Fibroblast of skin of right quadriceps (primary cell): ENCODE data around the gene PCSK5.
"Not testable (repeated sequence)": the region's sequence is repeated elsewhere in the genome, so short reads cannot be mapped to it uniquely, and the experiment has no call there.

Experiments
- DNase-seq: peaks from one replicate; pipeline ENCODE4 v3.0.0-alpha.2; 2013

The PCSK5 gene

GRCh38 chr9:75927356-75927755 lies 36.9 kb downstream of the PCSK5 start:
- no peak for DNase-seq

GRCh38 chr9:75930190-75930589 lies 39.7 kb downstream of the PCSK5 start:
- DNase-seq: no peak

- no peak for DNase-seq
Observed at GRCh38 chr9:75930730-75931321, 40.4 kb downstream of the PCSK5 start.

GRCh38 chr9:75933982-75934381 lies 43.5 kb downstream of the PCSK5 start:
- DNase-seq: no peak

GRCh38 chr9:75935591-75935990 lies 45.1 kb downstream of the PCSK5 start:
- DNase-seq: no peak

GRCh38 chr9:75937521-75938258 lies 47.2 kb downstream of the PCSK5 start:
- no peak for DNase-seq

GRCh38 chr9:75938946-75939345 lies 48.5 kb downstream of the PCSK5 start:
- no peak for DNase-seq

GRCh38 chr9:75939536-75940111 lies 49.2 kb downstream of the PCSK5 start:
- DNase-seq: no peak

GRCh38 chr9:75941066-75941465 lies 50.6 kb downstream of the PCSK5 start:
- no peak for DNase-seq

GRCh38 chr9:75941577-75942311 lies 51.3 kb downstream of the PCSK5 start:
- no peak for DNase-seq

- no peak for DNase-seq
Observed at GRCh38 chr9:75946766-75947165, 56.3 kb downstream of the PCSK5 start.

- DNase-seq: no peak
Observed at GRCh38 chr9:75947233-75947632, 56.8 kb downstream of the PCSK5 start.

- DNase-seq: no peak
Observed at GRCh38 chr9:75950998-75951397, 60.5 kb downstream of the PCSK5 start.

GRCh38 chr9:75953218-75953617 lies 62.7 kb downstream of the PCSK5 start:
- no peak for DNase-seq

- no peak for DNase-seq
Observed at GRCh38 chr9:75956161-75956560, 65.7 kb downstream of the PCSK5 start.

- peak; percentile 27 for DNase-seq
Observed at GRCh38 chr9:75957116-75957515, 66.6 kb downstream of the PCSK5 start.

GRCh38 chr9:75958226-75958625 lies 67.8 kb downstream of the PCSK5 start:
- no peak for DNase-seq

- no peak for DNase-seq
Observed at GRCh38 chr9:75960551-75960950, 70.1 kb downstream of the PCSK5 start.

GRCh38 chr9:75962013-75962661 lies 71.7 kb downstream of the PCSK5 start:
- no peak for DNase-seq

GRCh38 chr9:75962662-75963036 lies 72.2 kb downstream of the PCSK5 start:
- DNase-seq: no peak

- DNase-seq: not testable (repeated sequence)
Observed at GRCh38 chr9:75963321-75963720, 72.8 kb downstream of the PCSK5 start.

GRCh38 chr9:75964427-75964826 lies 74.0 kb downstream of the PCSK5 start:
- DNase-seq: peak; percentile 13

GRCh38 chr9:75965231-75965630 lies 74.8 kb downstream of the PCSK5 start:
- DNase-seq: no peak
